Hepatocyte (in vitro differentiated cells): ENCODE measurements around the gene PMFBP1. TPM values are rescaled to one million over a fixed set of nuclear protein-coding genes. Genes with fewer than 3 reads are reported as not detected.

Experiments used
- DNase-seq: peaks from one replicate; pipeline ENCODE4 v3.0.0-alpha.2; 2016; ENCODE audit warnings: low spot score
- H2AFZ ChIP-seq: fragments of 200-600 bp; sonication (generic); 2 replicates; pipeline ENCODE4 v1.6.0; 2016; ENCODE audit warnings: antibody characterized with exemption, mild to moderate bottlenecking
- H3K27ac ChIP-seq: fragments of 200-600 bp; sonication (generic); 2 replicates; pipeline ENCODE4 v1.5.1; 2016; ENCODE audit warnings: mild to moderate bottlenecking
- H3K27me3 ChIP-seq: fragments of 200-600 bp; sonication (generic); 2 replicates; pipeline ENCODE4 v1.6.1; 2016
- H3K36me3 ChIP-seq: fragments of 200-600 bp; sonication (generic); replicated peaks from 2 replicates; pipeline ENCODE4 v1.5.1; 2016; ENCODE audit warnings: low read depth; ENCODE audit not compliant: insufficient read depth
- H3K4me1 ChIP-seq: fragments of 200-600 bp; sonication (generic); 2 replicates; pipeline ENCODE4 v1.5.1; 2016; ENCODE audit warnings: mild to moderate bottlenecking, moderate library complexity; ENCODE audit not compliant: insufficient read depth
- H3K4me2 ChIP-seq: fragments of 200-600 bp; sonication (generic); 2 replicates; pipeline ENCODE4 v1.6.0; 2016
- H3K4me3 ChIP-seq: fragments of 200-600 bp; sonication (generic); 2 replicates; pipeline ENCODE4 v1.5.1; 2016; ENCODE audit warnings: mild to moderate bottlenecking
- H3K79me2 ChIP-seq: fragments of 200-600 bp; sonication (generic); 2 replicates; pipeline ENCODE4 v1.6.0; 2017; ENCODE audit warnings: mild to moderate bottlenecking
- H3K9me2 ChIP-seq: fragments of 200-600 bp; sonication (generic); replicated peaks from 2 replicates; pipeline ENCODE4 v1.6.0; 2017; ENCODE audit warnings: mild to moderate bottlenecking; ENCODE audit not compliant: insufficient read depth
- H3K9me3 ChIP-seq: fragments of 200-600 bp; sonication (generic); 2 replicates; pipeline ENCODE4 v1.5.1; 2016; ENCODE audit warnings: low read depth, mild to moderate bottlenecking
- H4K20me1 ChIP-seq: fragments of 200-600 bp; sonication (generic); 2 replicates; pipeline ENCODE4 v1.6.0; 2016; ENCODE audit warnings: mild to moderate bottlenecking; ENCODE audit not compliant: insufficient read depth, poor library complexity, severe bottlenecking
- CTCF ChIP-seq: fragments of 200-600 bp; sonication (generic); IDR thresholded peaks from 2 replicates; pipeline ENCODE4 v1.5.1; 2016; ENCODE audit warnings: antibody characterized with exemption, mild to moderate bottlenecking; ENCODE audit not compliant: poor library complexity
- EZH2 ChIP-seq: fragments of 200-600 bp; sonication (generic); IDR thresholded peaks from 2 replicates; pipeline ENCODE4 v1.6.1; 2016; ENCODE audit warnings: antibody characterized with exemption, mild to moderate bottlenecking, borderline replicate concordance
- EZH2phosphoT487 ChIP-seq: fragments of 200-600 bp; sonication (generic); IDR thresholded peaks from one replicate; pipeline ENCODE4 v1.6.1; 2018; ENCODE audit warnings: antibody characterized with exemption, mild to moderate bottlenecking, low read depth, moderate library complexity; ENCODE audit not compliant: unreplicated experiment, severe bottlenecking
- WGBS: methylation state at CpG from one replicate; pipeline ENCODE4 v1.1.6; 2016; ENCODE audit warnings: low lambda C conversion rate; ENCODE audit errors: missing lambda C conversion rate; 5-methylcytosine and 5-hydroxymethylcytosine counted together
- polyA plus RNA-seq: library from polyadenylated mRNA; unstranded; fragments of >200 nt; fragmentation: Nextera tagmentation; extraction: Ambion mirVana; gene quantifications from 2 replicates; pipeline ENCODE4 v1.2.1, GENCODE V29; 2016
- total RNA-seq: library from RNA; depleted of rRNA; stranded (reverse); fragments of >200 nt; gene quantifications from 2 replicates; pipeline ENCODE4 v1.2.3, GENCODE V29; 2014

The PMFBP1 gene
- total and polyA plus RNA-seq, 2 experiments from 2014 or later, result 1.4 to 3.4 TPM

DNA sequence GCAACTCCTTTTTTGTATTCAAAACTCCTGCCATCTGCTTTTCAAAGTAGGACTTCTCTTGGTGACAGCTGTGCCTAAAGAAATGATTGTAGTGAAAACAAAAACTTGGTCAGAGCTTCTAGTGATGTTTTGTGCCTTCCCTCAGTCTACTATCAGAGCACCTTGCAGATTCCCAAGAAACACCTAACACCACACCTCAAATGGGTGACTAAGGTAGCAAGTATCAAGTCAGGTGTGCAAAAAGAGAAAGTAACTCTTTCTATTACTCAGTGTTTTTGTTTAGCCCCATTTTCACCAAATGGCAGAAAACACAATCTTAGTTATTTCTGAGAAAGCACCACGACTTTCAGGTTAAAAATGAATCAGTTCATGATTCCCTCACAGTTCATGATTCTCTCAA lies 2.0 kb upstream of the PMFBP1 start:
- Histone ChIP-seq H3K4me2 (no peak overlapping the region), H3K27me3 (no peaks in the 10 kb centered on the region), H3K4me3 (no peak overlapping the region), H3K9me3 (no peaks in the 10 kb centered on the region), H3K36me3 (no peaks in the 10 kb centered on the region), H3K4me1 (no peaks in the 10 kb centered on the region), H3K79me2 (no peaks in the 10 kb centered on the region), H3K27ac (no peak overlapping the region), H2AFZ (no peak overlapping the region), H3K9me2 (no peaks in the 10 kb centered on the region), H4K20me1 (no peaks in the 10 kb centered on the region)
- TF ChIP-seq EZH2, result no peak
- no peak for TF ChIP-seq EZH2phosphoT487
- no peak for TF ChIP-seq CTCF
- no peak for DNase-seq
- WGBS, result 96% methylated on average over 1 of the region's 1 CpG

- Histone ChIP-seq H3K36me3 (no peaks in the 10 kb centered on the region), H3K79me2 (no peaks in the 10 kb centered on the region), H3K9me2 (no peaks in the 10 kb centered on the region), H3K27me3 (no peaks in the 10 kb centered on the region), H2AFZ (no peak overlapping the region), H3K4me3 (no peak overlapping the region), H3K27ac (no peak overlapping the region), H3K4me1 (no peaks in the 10 kb centered on the region), H3K4me2 (no peak overlapping the region), H4K20me1 (no peaks in the 10 kb centered on the region), H3K9me3 (no peaks in the 10 kb centered on the region)
- no peak for DNase-seq
- TF ChIP-seq EZH2, result no peak
- TF ChIP-seq EZH2phosphoT487, result no peak
- no peak for TF ChIP-seq CTCF
- WGBS, result 88% methylated on average over 1 of the region's 1 CpG
Measured at GRCh38 chr16:72171236-72171635, 719 bp downstream of the PMFBP1 start.

DNA sequence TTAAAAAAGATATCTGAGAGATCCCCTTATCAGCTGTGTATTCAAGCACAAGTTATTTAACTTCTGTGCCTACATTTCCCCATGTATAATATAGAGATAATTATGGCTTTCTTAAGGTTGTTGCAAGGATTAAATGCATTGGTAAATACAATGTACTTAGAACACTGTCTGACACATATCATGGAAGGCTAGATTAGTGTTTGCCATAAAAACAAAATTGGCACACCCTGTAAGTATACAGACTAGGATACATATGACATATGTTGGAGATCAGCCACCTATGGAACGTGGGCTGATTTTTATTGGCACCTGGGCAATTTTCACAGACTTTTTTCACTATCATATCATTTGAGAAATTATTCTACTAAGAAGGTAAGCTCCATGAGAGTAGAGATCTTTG lies 2.2 kb downstream of the PMFBP1 start:
- Histone ChIP-seq H3K9me3 (no peaks in the 10 kb centered on the region), H3K79me2 (no peaks in the 10 kb centered on the region), H3K4me2 (no peak overlapping the region), H2AFZ (no peak overlapping the region), H3K27me3 (no peaks in the 10 kb centered on the region), H3K36me3 (no peaks in the 10 kb centered on the region), H3K9me2 (no peaks in the 10 kb centered on the region), H4K20me1 (no peaks in the 10 kb centered on the region), H3K4me1 (no peaks in the 10 kb centered on the region), H3K27ac (no peak overlapping the region), H3K4me3 (no peak overlapping the region)
- TF ChIP-seq EZH2 (no peak), EZH2phosphoT487 (no peak), CTCF (no peak)
- whole genome bisulfite sequencing, result 75% methylated on average over 1 of the region's 1 CpG
- DNase-seq, result no peak

DNA sequence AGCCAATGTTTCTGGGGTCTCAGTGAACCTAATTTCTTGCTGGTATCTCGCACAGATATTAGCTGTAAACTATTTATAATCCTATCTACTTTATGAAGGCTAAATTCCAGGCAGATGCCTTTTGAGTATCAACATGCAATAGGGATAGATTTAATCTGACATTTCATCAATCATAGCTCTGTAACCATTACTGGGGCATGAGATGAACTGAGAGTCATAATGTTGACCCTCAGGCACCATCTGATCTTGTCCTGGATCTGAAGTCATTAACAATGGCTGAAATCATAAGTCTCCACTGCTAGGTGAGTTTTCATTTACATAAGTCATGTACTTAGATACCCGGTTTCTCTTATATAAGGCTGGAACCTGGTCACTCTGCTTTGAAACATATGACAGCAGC lies 3.6 kb downstream of the PMFBP1 start:
- H3K9me3 ChIP-seq, result no peaks in the 10 kb centered on the region
- H3K27me3 ChIP-seq, result no peaks in the 10 kb centered on the region
- H3K27ac ChIP-seq, result no peak overlapping the region
- H4K20me1 ChIP-seq, result no peaks in the 10 kb centered on the region
- no peaks in the 10 kb centered on the region for H3K79me2 ChIP-seq
- H3K4me3 ChIP-seq, result no peak overlapping the region
- no peak overlapping the region for H2AFZ ChIP-seq
- no peaks in the 10 kb centered on the region for H3K4me1 ChIP-seq
- H3K9me2 ChIP-seq, result no peaks in the 10 kb centered on the region
- WGBS, result 85% methylated on average over 2 of the region's 2 CpGs
- no peak for DNase-seq
- no peak overlapping the region for H3K4me2 ChIP-seq
- no peaks in the 10 kb centered on the region for H3K36me3 ChIP-seq
- TF ChIP-seq EZH2, result no peak
- TF ChIP-seq CTCF, result no peak
- no peak for TF ChIP-seq EZH2phosphoT487
